HEK293T (cell line): Measurements from ENCODE around the gene TRPM8.

ENCODE experiments used
- ARNT ChIP-seq: fragments of 450-650 bp; IDR thresholded peaks from 2 replicates; pipeline ENCODE4 v1.6.1; 2017; ENCODE audit warnings: mild to moderate bottlenecking
- BHLHE40 ChIP-seq: fragments of 450-650 bp; IDR thresholded peaks from 2 replicates; pipeline ENCODE4 v1.6.1; 2016; ENCODE audit warnings: mild to moderate bottlenecking, moderate library complexity, borderline replicate concordance
- FOXA1 ChIP-seq: fragments of 450-650 bp; IDR thresholded peaks from 2 replicates; pipeline ENCODE4 v1.6.1; 2016; ENCODE audit warnings: mild to moderate bottlenecking
- FOXK2 ChIP-seq: fragments of 450-650 bp; IDR thresholded peaks from 2 replicates; pipeline ENCODE4 v1.6.1; 2016; ENCODE audit warnings: mild to moderate bottlenecking
- FOXM1 ChIP-seq: fragments of 450-650 bp; IDR thresholded peaks from 2 replicates; pipeline ENCODE4 v1.6.1; 2017; ENCODE audit warnings: mild to moderate bottlenecking, borderline replicate concordance
- HDGF ChIP-seq: fragments of 450-650 bp; IDR thresholded peaks from 2 replicates; pipeline ENCODE4 v1.6.1; 2017; ENCODE audit warnings: antibody characterized with exemption, borderline replicate concordance
- L3MBTL2 ChIP-seq: fragments of 450-650 bp; conservative IDR thresholded peaks from 2 replicates; pipeline ENCODE4 v1.6.1; 2016; ENCODE audit warnings: mild to moderate bottlenecking
- NFRKB ChIP-seq: fragments of 450-650 bp; IDR thresholded peaks from 2 replicates; pipeline ENCODE4 v1.6.1; 2016; ENCODE audit warnings: mild to moderate bottlenecking, moderate library complexity
- PKNOX1 ChIP-seq: fragments of 450-650 bp; IDR thresholded peaks from 2 replicates; pipeline ENCODE4 v1.6.1; 2016
- SP1 ChIP-seq: fragments of 450-650 bp; IDR thresholded peaks from 2 replicates; pipeline ENCODE4 v1.6.1; 2017
- SUZ12 ChIP-seq: fragments of 450-650 bp; IDR thresholded peaks from 2 replicates; pipeline ENCODE4 v1.6.1; 2016; ENCODE audit warnings: mild to moderate bottlenecking
- TARDBP ChIP-seq: fragments of 450-650 bp; IDR thresholded peaks from 2 replicates; pipeline ENCODE4 v1.6.1; 2016
- ZNF384 ChIP-seq: fragments of 450-650 bp; IDR thresholded peaks from 2 replicates; pipeline ENCODE4 v1.6.1; 2016

GRCh38 chr2:233976690-233977294 is 59.6 kb downstream of the TRPM8 start:
- TF ChIP-seq FOXK2: no peak
- TF ChIP-seq SUZ12: no peak
- TF ChIP-seq FOXM1: no peak
- TF ChIP-seq ARNT: no peak
- no peak for TF ChIP-seq NFRKB
- TF ChIP-seq PKNOX1: no peak
- TF ChIP-seq ZNF384: no peak
- no peak for TF ChIP-seq SP1
- TF ChIP-seq TARDBP: no peak
- no peak for TF ChIP-seq L3MBTL2
- TF ChIP-seq HDGF: no peak
- no peak for TF ChIP-seq BHLHE40
- no peak for TF ChIP-seq FOXA1
